SU-DHL-6 (cell line): Measurements from ENCODE around the gene NEAT1.

Source experiments
- EZH2phosphoT487 ChIP-seq: fragments of 200-600 bp; sonication (generic), shearing (Covaris generic); conservative IDR thresholded peaks from 2 replicates; pipeline ENCODE4 v1.6.1; 2018; ENCODE audit warnings: mild to moderate bottlenecking, antibody characterized with exemption, low read length, moderate library complexity, mixed read lengths
- TF ChIP-seq, protein P1 (sequence below): fragments of 200-600 bp; sonication (generic); IDR thresholded peaks from one replicate; pipeline ENCODE4 v1.5.1; 2017; ENCODE audit warnings: antibody characterized with exemption, mild to moderate bottlenecking, low read length, moderate library complexity; ENCODE audit not compliant: insufficient read depth, poor library complexity, severe bottlenecking

DNA sequence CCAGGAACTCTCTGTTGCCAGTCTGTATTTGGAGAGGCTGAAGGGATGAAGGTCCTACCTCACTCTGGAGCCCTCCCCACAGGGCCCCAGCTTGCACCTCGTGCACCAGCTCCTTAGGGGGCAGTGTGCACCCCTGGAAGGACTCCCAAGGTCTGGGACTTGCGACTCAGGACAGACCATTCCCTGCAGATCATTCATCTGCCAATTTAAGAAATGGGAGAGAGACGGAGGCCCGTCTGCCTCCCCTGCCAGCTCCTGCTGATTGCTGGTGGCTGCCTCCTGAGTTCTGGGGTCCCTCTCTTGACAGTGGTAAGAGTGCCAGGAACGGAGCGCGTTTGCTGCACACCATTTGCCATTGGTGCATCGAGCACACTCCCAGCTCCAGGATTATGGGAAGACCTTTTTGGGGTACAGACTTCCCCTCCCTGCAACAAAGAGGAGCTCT, 48.9 kb downstream of the NEAT1 start:
- TF ChIP-seq, protein P1, sequence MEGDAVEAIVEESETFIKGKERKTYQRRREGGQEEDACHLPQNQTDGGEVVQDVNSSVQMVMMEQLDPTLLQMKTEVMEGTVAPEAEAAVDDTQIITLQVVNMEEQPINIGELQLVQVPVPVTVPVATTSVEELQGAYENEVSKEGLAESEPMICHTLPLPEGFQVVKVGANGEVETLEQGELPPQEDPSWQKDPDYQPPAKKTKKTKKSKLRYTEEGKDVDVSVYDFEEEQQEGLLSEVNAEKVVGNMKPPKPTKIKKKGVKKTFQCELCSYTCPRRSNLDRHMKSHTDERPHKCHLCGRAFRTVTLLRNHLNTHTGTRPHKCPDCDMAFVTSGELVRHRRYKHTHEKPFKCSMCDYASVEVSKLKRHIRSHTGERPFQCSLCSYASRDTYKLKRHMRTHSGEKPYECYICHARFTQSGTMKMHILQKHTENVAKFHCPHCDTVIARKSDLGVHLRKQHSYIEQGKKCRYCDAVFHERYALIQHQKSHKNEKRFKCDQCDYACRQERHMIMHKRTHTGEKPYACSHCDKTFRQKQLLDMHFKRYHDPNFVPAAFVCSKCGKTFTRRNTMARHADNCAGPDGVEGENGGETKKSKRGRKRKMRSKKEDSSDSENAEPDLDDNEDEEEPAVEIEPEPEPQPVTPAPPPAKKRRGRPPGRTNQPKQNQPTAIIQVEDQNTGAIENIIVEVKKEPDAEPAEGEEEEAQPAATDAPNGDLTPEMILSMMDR = peak; percentile 27
- TF ChIP-seq EZH2phosphoT487 = no peak
